ENCODE results near the gene RCL1. TPM values are rescaled to one million over a fixed set of nuclear protein-coding genes. Genes with fewer than 3 reads are reported as not detected.
A peak's percentile ranks its signal among the peaks of the same experiment; 100 is the strongest.

The RCL1 gene
- polyA plus RNA-seq, 1 of the 3 experiments (the other 2 are of a cell fraction): 18.4 TPM

GRCh38 chr9:4838189-4838546 lies 45.4 kb downstream of the RCL1 start:
- Histone ChIP-seq H3K9me3 (no peaks in the 10 kb centered on the region), H3K4me1 (ENCODE audit: control insufficient read depth in 1 of 2, insufficient read depth in 2 of 2, low read depth in 1 of 2, low read length in 1 of 2) (peaks cover 0 to 17% of the 10 kb centered on the region in 2 experiments; a peak in 1 of 4 replicates), H3F3A (replicated peaks; ENCODE audit: insufficient read depth) (peaks cover 8% of the 10 kb centered on the region), H3K4me2 (no peak overlapping the region; the same call in 1 of the 2 replicates), H2AFZ (ENCODE audit: low read depth) (no peak overlapping the region), H3K9ac (no peak overlapping the region), H3K9me2 (no peaks in the 10 kb centered on the region), H3K4me3 (ENCODE audit: low read depth in 2 of 2, low read length in 1 of 2) (no peak overlapping the region), H3K79me2 (ENCODE audit: insufficient read depth) (peaks cover 3% of the 10 kb centered on the region; the same call in 1 of the 2 replicates), H3K27ac (ENCODE audit: low read depth in 2 of 2, low read length in 1 of 2) (peak overlapping the region in 1 of 2 experiments; percentile 65; a peak in 2 of 4 replicates), H4K20me1 (ENCODE audit: insufficient read depth) (no peaks in the 10 kb centered on the region), H3K27me3 (ENCODE audit: insufficient read depth) (no peaks in the 10 kb centered on the region), H3K36me3 (replicated peaks in 1 of 2; ENCODE audit: control insufficient read depth in 1 of 2, insufficient read depth in 2 of 2, low read length in 1 of 2) (peaks cover 5 to 50% of the 10 kb centered on the region in 2 experiments)
- ChIA-PET CTCF (interaction anchor here (0.7 kb wide), 1 partner anchor 79 kb away, joined by 4 read pairs; no protein-coding TSS in a partner anchor), POLR2A (no interaction called here)
- TF ChIP-seq MEF2A (IDR thresholded peaks at IDR 0.05; ENCODE audit: borderline replicate concordance, low read depth) (no peak), USF2 (IDR thresholded peaks at IDR 0.05; ENCODE audit: borderline replicate concordance, low read depth, low read length) (no peak), USF1 (IDR thresholded peaks at IDR 0.05; ENCODE audit: borderline replicate concordance, low read depth) (no peak), NFIC (IDR thresholded peaks at IDR 0.05; ENCODE audit: borderline replicate concordance) (no peak), CHD2 (IDR thresholded peaks at IDR 0.05; ENCODE audit: low read length, partially characterized antibody) (no peak), PBX3 (IDR thresholded peaks at IDR 0.05) (no peak), SIN3A (IDR thresholded peaks at IDR 0.05; ENCODE audit: borderline replicate concordance, low read depth, low read length) (no peak), RFX5 (IDR thresholded peaks at IDR 0.05; ENCODE audit: low read length) (no peak), REST (IDR thresholded peaks at IDR 0.05; ENCODE audit: low read depth, low read length) (no peak), FOXM1 (IDR thresholded peaks at IDR 0.05; ENCODE audit: low read depth) (no peak), FOXJ3 (CRISPR knock-in tag; IDR thresholded peaks at IDR 0.05) (no peak), YY1 (IDR thresholded peaks at IDR 0.05; ENCODE audit: low read depth) (no peak), RXRA (IDR thresholded peaks at IDR 0.05; ENCODE audit: borderline replicate concordance, low read depth) (no peak), FOSL2 (IDR thresholded peaks at IDR 0.05; ENCODE audit: borderline replicate concordance, low read depth) (no peak), POLR2AphosphoS5 (IDR thresholded peaks at IDR 0.05; ENCODE audit: low read depth, low read length) (no peak), GABPA (IDR thresholded peaks at IDR 0.05; ENCODE audit: low read depth) (no peak), GATA2 (CRISPR knock-in tag; IDR thresholded peaks at IDR 0.05) (no peak), SMC3 (IDR thresholded peaks at IDR 0.05; ENCODE audit: low read depth, low read length) (no peak), TEAD4 (IDR thresholded peaks at IDR 0.05; ENCODE audit: borderline replicate concordance, insufficient read depth) (no peak), JUND (IDR thresholded peaks at IDR 0.05) (no peak)
- DNase-seq: no peak
- WGBS (ENCODE audit: low lambda C conversion rate): 63% methylated on average over 3 of the region's 3 CpGs
